Neuronal stem cell (in vitro differentiated cells): ENCODE results near the gene PDCD1.
A peak's percentile ranks its signal among the peaks of the same experiment; 100 is the strongest.
"Not testable (repeated sequence)": the region's sequence is repeated elsewhere in the genome, so short reads cannot be mapped to it uniquely, and the experiment has no call there.

Experiments
- DNase-seq: peaks from one replicate; pipeline ENCODE4 v3.0.0-alpha.2; 2013; ENCODE audit warnings: low spot score
- H2AFZ ChIP-seq: one replicate; pipeline ENCODE4 v1.6.1; 2013; ENCODE audit warnings: mild to moderate bottlenecking, low read length, inconsistent platforms
- H2AK5ac ChIP-seq: 2 replicates; pipeline ENCODE4 v1.6.1; 2013; ENCODE audit warnings: low read depth, mild to moderate bottlenecking, inconsistent platforms, low read length, moderate library complexity, mixed read lengths
- H2BK120ac ChIP-seq: 2 replicates; pipeline ENCODE4 v1.6.1; 2013; ENCODE audit warnings: low read depth, mild to moderate bottlenecking, inconsistent platforms, low read length, moderate library complexity, mixed read lengths
- H2BK12ac ChIP-seq: one replicate; pipeline ENCODE4 v1.6.1; 2013; ENCODE audit warnings: low read length, inconsistent platforms
- H2BK15ac ChIP-seq: 2 replicates; pipeline ENCODE4 v1.6.1; 2013; ENCODE audit warnings: mild to moderate bottlenecking, low read length, inconsistent platforms, mixed read lengths
- H2BK5ac ChIP-seq: one replicate; pipeline ENCODE4 v1.6.1; 2013; ENCODE audit warnings: inconsistent platforms, mild to moderate bottlenecking, low read length, moderate library complexity
- H3K14ac ChIP-seq: one replicate; pipeline ENCODE4 v1.6.1; 2013; ENCODE audit warnings: low read length, inconsistent platforms
- H3K18ac ChIP-seq: 2 replicates; pipeline ENCODE4 v1.6.1; 2013; ENCODE audit warnings: low read length, inconsistent platforms
- H3K23ac ChIP-seq: 2 replicates; pipeline ENCODE4 v1.6.1; 2013; ENCODE audit warnings: low read depth, mild to moderate bottlenecking, mixed read lengths, low read length, inconsistent platforms; ENCODE audit not compliant: poor library complexity
- H3K27ac ChIP-seq: replicated peaks from 3 replicates; pipeline ENCODE4 v1.5.1; 2013; ENCODE audit warnings: low read length, inconsistent platforms
- H3K27me3 ChIP-seq, 3 experiments: 2 replicates each; pipeline ENCODE4 v1.6.1; 2013; ENCODE audit warnings: low read length in 3 of 3, mild to moderate bottlenecking in 2 of 3, inconsistent platforms in 1 of 3, low read depth in 1 of 3, mixed read lengths in 1 of 3, moderate library complexity in 1 of 3; ENCODE audit not compliant: control insufficient read depth in 3 of 3, insufficient read depth in 3 of 3
- H3K36me3 ChIP-seq, 2 donors: replicated peaks in 1 of 2; 2 replicates each; pipeline ENCODE4 v1.6.1; 2013; ENCODE audit warnings: low read length in 2 of 2; ENCODE audit not compliant: control insufficient read depth in 2 of 2, insufficient read depth in 2 of 2
- H3K4ac ChIP-seq: 2 replicates; pipeline ENCODE4 v1.6.1; 2013; ENCODE audit warnings: inconsistent platforms, mild to moderate bottlenecking, low read length, moderate library complexity
- H3K4me1 ChIP-seq, 2 donors: 1 replicate in 1 of 2; 2 replicates in 1 of 2; pipeline ENCODE4 v1.6.1; 2013; ENCODE audit warnings: low read length in 2 of 2, low read depth in 1 of 2; ENCODE audit not compliant: control insufficient read depth in 2 of 2, insufficient read depth in 1 of 2
- H3K4me2 ChIP-seq: one replicate; pipeline ENCODE4 v1.6.1; 2013; ENCODE audit warnings: mild to moderate bottlenecking, low read length, inconsistent platforms; ENCODE audit not compliant: insufficient read depth, poor library complexity, severe bottlenecking
- H3K4me3 ChIP-seq, 2 donors: 2 replicates each; pipeline ENCODE4 v1.5.1; 2013; ENCODE audit warnings: low read length in 2 of 2, mild to moderate bottlenecking in 2 of 2, inconsistent platforms in 1 of 2, moderate library complexity in 1 of 2
- H3K79me1 ChIP-seq: one replicate; pipeline ENCODE4 v1.6.1; 2013; ENCODE audit warnings: low read depth, mild to moderate bottlenecking, inconsistent platforms, low read length, moderate library complexity
- H3K9ac ChIP-seq: one replicate; pipeline ENCODE4 v1.6.1; 2013; ENCODE audit warnings: mild to moderate bottlenecking, low read depth, low read length, inconsistent platforms; ENCODE audit not compliant: poor library complexity
- H3K9me3 ChIP-seq, 2 donors: replicated peaks in 1 of 2; 2 replicates each; pipeline versions ENCODE3 to v1.6.1; 2013; ENCODE audit warnings: low read length in 2 of 2, mild to moderate bottlenecking in 2 of 2, inconsistent platforms in 1 of 2, low read depth in 1 of 2, mixed read lengths in 1 of 2, moderate library complexity in 1 of 2; ENCODE audit not compliant: control insufficient read depth in 2 of 2, insufficient read depth in 1 of 2
- H4K8ac ChIP-seq: one replicate; pipeline ENCODE4 v1.6.1; 2013; ENCODE audit warnings: low read depth, mild to moderate bottlenecking, inconsistent platforms, low read length, moderate library complexity
- H4K91ac ChIP-seq: one replicate; pipeline ENCODE4 v1.6.1; 2013; ENCODE audit warnings: low read length, low read depth, mild to moderate bottlenecking, inconsistent platforms; ENCODE audit not compliant: poor library complexity
- WGBS, 2 donors: extraction: QIAGEN DNeasy Blood & Tissue Kit; methylation state at CpG; one replicate each; pipeline ENCODE4 v1.1.7; 2013; ENCODE audit warnings: missing lambda C conversion rate in 2 of 2, mixed read lengths in 1 of 2; ENCODE audit not compliant: insufficient read length in 2 of 2, insufficient replicate concordance in 1 of 2; ENCODE audit errors: extremely low coverage in 2 of 2; 5-methylcytosine and 5-hydroxymethylcytosine counted together

PDCD1 gene

GRCh38 chr2:241823531-241824437, 34.9 kb downstream of the PDCD1 start:
- not testable (repeated sequence) for H3K4me1 ChIP-seq, H3K9me3 ChIP-seq, H3K9ac ChIP-seq, H3K27me3 ChIP-seq, H3K4ac ChIP-seq, H2BK5ac ChIP-seq, H2BK120ac ChIP-seq, DNase-seq, H4K91ac ChIP-seq, H3K14ac ChIP-seq, H2BK15ac ChIP-seq, H3K18ac ChIP-seq, H2AK5ac ChIP-seq, H3K4me2 ChIP-seq, H4K8ac ChIP-seq, H3K23ac ChIP-seq, H3K79me1 ChIP-seq, H2BK12ac ChIP-seq, H2AFZ ChIP-seq, H3K36me3 ChIP-seq, H3K4me3 ChIP-seq
- peak overlapping the region; percentile 18 for H3K27ac ChIP-seq
- no CpG with 5 or more reads among the region's 45 CpGs for WGBS, 2 donors

DNA sequence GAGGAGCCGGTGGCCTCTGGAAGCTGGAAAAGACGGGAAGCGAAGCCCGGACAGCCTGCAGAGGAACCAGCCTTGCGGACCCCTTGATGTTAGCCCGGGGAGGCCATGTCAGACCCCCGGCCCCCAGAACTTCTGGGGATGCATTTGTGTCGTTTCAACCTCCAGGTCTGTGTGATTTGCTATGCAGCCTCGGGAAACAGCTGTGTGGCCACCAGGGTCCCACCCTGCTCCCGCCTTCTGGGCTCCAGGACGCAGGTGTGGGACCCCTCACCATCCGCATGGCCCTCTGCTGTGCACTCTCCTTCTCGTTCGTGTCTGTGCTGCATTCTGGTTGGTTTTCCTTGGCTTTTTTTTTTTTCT, 36.5 kb downstream of the PDCD1 start:
- Histone ChIP-seq H2BK15ac (no peak overlapping the region), H3K9ac (no peak overlapping the region), H3K4me3 (no peak overlapping the region), H3K23ac (no peak overlapping the region), H3K79me1 (peaks cover 3% of the 10 kb centered on the region), H4K8ac (no peak overlapping the region), H3K27me3 (no peaks in the 10 kb centered on the region), H2BK12ac (peak overlapping the region; percentile 8), H3K4me2 (no peak overlapping the region), H3K36me3 (no peaks in the 10 kb centered on the region), H2BK5ac (no peak overlapping the region), H2AK5ac (peak overlapping the region; percentile 63), H3K4ac (no peak overlapping the region), H3K14ac (no peak overlapping the region), H3K4me1 (no peaks in the 10 kb centered on the region), H4K91ac (no peak overlapping the region), H2BK120ac (no peak overlapping the region), H3K27ac (no peak overlapping the region), H3K9me3 (peaks cover 4 to 9% of the 10 kb centered on the region in 2 donors), H2AFZ (no peak overlapping the region), H3K18ac (no peak overlapping the region)
- no peak for DNase-seq
- no CpG with 5 or more reads among the region's 14 CpGs for WGBS, 2 donors

GRCh38 chr2:241821460-241822263, 37.0 kb downstream of the PDCD1 start:
- no peak for DNase-seq
- Histone ChIP-seq H3K4me1 (no peaks in the 10 kb centered on the region), H2BK120ac (no peak overlapping the region), H2BK15ac (no peak overlapping the region), H3K27ac (no peak overlapping the region), H2AFZ (no peak overlapping the region), H2BK5ac (no peak overlapping the region), H3K9ac (no peak overlapping the region), H3K27me3 (no peaks in the 10 kb centered on the region), H3K18ac (no peak overlapping the region), H4K91ac (no peak overlapping the region), H3K4me2 (no peak overlapping the region), H4K8ac (no peak overlapping the region), H2BK12ac (no peak overlapping the region), H3K14ac (no peak overlapping the region), H3K23ac (no peak overlapping the region), H2AK5ac (peak overlapping the region; percentile 94), H3K79me1 (peaks cover 3% of the 10 kb centered on the region), H3K9me3 (peaks cover 0 to 5% of the 10 kb centered on the region in 2 donors), H3K4ac (no peak overlapping the region), H3K36me3 (no peaks in the 10 kb centered on the region), H3K4me3 (peak overlapping the region in 1 of 2 donors; percentile 6)
- no CpG with 5 or more reads among the region's 28 CpGs for WGBS, 2 donors
